AG04450 (cell line): ENCODE measurements around the gene BANP. TPM values are rescaled to one million over a fixed set of nuclear protein-coding genes. Genes with fewer than 3 reads are reported as not detected.
"Not testable (repeated sequence)": the region's sequence is repeated elsewhere in the genome, so short reads cannot be mapped to it uniquely, and the experiment has no call there.

Source experiments
- CTCF ChIA-PET: fragments of 300-600, 350-600 bp; formaldehyde crosslinking; extraction: SDS; loops from one replicate; lab custom pipeline; 2022; ENCODE audit warnings: antibody characterized with exemption, inconsistent platforms; lab: Charles Lee
- POLR2A ChIA-PET: fragments of 350-600 bp; formaldehyde crosslinking; extraction: SDS; loops from one replicate; lab custom pipeline; 2021; ENCODE audit warnings: antibody characterized with exemption, inconsistent platforms; lab: Yijun Ruan, JAX
- DNase-seq: peaks from one replicate; pipeline ENCODE4 v3.0.0-alpha.2; 2011; ENCODE audit warnings: low read depth, low spot score
- H3K27ac ChIP-seq: one replicate; pipeline ENCODE4 v1.5.1; 2012; ENCODE audit warnings: low read depth, low read length, control low read depth
- H3K27me3 ChIP-seq: one replicate; pipeline ENCODE4 v1.6.0; 2012; ENCODE audit warnings: low read length; ENCODE audit not compliant: control insufficient read depth, insufficient read depth
- H3K4me3 ChIP-seq: 2 replicates; pipeline ENCODE4 v1.5.1; 2011; ENCODE audit warnings: mild to moderate bottlenecking, low read depth, low read length, control low read depth
- H3K9me3 ChIP-seq: 2 replicates; pipeline ENCODE4 v1.5.1; 2012; ENCODE audit warnings: low read length; ENCODE audit not compliant: control insufficient read depth, insufficient read depth
- CTCF ChIP-seq: IDR thresholded peaks from 2 replicates; pipeline ENCODE4 v1.5.1; 2011; ENCODE audit warnings: low read depth, low read length, control low read depth, inconsistent platforms
- polyA plus RNA-seq: library from polyadenylated mRNA; depleted of rRNA; stranded (reverse); fragments of >200 nt; gene quantifications from 2 replicates; pipeline ENCODE4 v1.2.3, GENCODE V29; 2011

Gene BANP
- polyA plus RNA-seq, 1 experiment = 18.6 TPM

GRCh38 chr16:88103011-88103410 is 151.8 kb downstream of the BANP start:
- TF ChIP-seq CTCF = no peak

GRCh38 chr16:88103581-88104188 is 152.5 kb downstream of the BANP start:
- H3K27ac ChIP-seq = no peak overlapping the region
- peaks cover 11% of the 10 kb centered on the region for H3K9me3 ChIP-seq
- CTCF ChIA-PET = no interaction called here
- H3K4me3 ChIP-seq = no peak overlapping the region
- POLR2A ChIA-PET = no interaction called here
- peaks cover 8% of the 10 kb centered on the region for H3K27me3 ChIP-seq
- DNase-seq = no peak
- TF ChIP-seq CTCF = no peak

More at GRCh38 chr16:88103011-88103410, 151.8 kb downstream of the BANP start:
- Histone ChIP-seq H3K4me3 (no peak overlapping the region), H3K27ac (no peak overlapping the region), H3K27me3 (peaks cover 8% of the 10 kb centered on the region), H3K9me3 (peaks cover 15% of the 10 kb centered on the region)
- DNase-seq = no peak
- CTCF ChIA-PET = no interaction called here
- POLR2A ChIA-PET = no interaction called here

GRCh38 chr16:88104363-88104762 is 153.1 kb downstream of the BANP start:
- H3K9me3 ChIP-seq = peaks cover 13% of the 10 kb centered on the region
- DNase-seq, H3K4me3 ChIP-seq, CTCF ChIA-PET, H3K27me3 ChIP-seq, H3K27ac ChIP-seq: not testable (repeated sequence)
- POLR2A ChIA-PET = interaction anchor here (0.6 kb wide), 1 partner anchor 81 kb away, joined by 3 read pairs; no protein-coding TSS in a partner anchor

- H3K27ac ChIP-seq, H3K27me3 ChIP-seq, DNase-seq, POLR2A ChIA-PET, H3K4me3 ChIP-seq: not testable (repeated sequence)
- peaks cover 13% of the 10 kb centered on the region for H3K9me3 ChIP-seq
- CTCF ChIA-PET = interaction anchor here (0.7 kb wide), 1 partner anchor 109 kb away, joined by 3 read pairs; no protein-coding TSS in a partner anchor
These were observed 154.4 kb downstream of the BANP start for GRCh38 chr16:88105574-88106140.

GRCh38 chr16:88106566-88106965 is 155.3 kb downstream of the BANP start:
- CTCF ChIA-PET, POLR2A ChIA-PET, H3K27ac ChIP-seq, H3K27me3 ChIP-seq, H3K4me3 ChIP-seq, DNase-seq: not testable (repeated sequence)
- H3K9me3 ChIP-seq = peaks cover 13% of the 10 kb centered on the region

GRCh38 chr16:88108762-88109161 is 157.5 kb downstream of the BANP start:
- no peak overlapping the region for H3K27ac ChIP-seq
- no peaks in the 10 kb centered on the region for H3K27me3 ChIP-seq
- ChIA-PET CTCF (no interaction called here), POLR2A (no interaction called here)
- no peak for TF ChIP-seq CTCF
- DNase-seq = no peak
- peaks cover 6% of the 10 kb centered on the region for H3K9me3 ChIP-seq
- H3K4me3 ChIP-seq = no peak overlapping the region

GRCh38 chr16:88109726-88110621 is 158.7 kb downstream of the BANP start:
- H3K9me3 ChIP-seq, H3K27me3 ChIP-seq, POLR2A ChIA-PET, DNase-seq, H3K27ac ChIP-seq, CTCF ChIA-PET, H3K4me3 ChIP-seq: not testable (repeated sequence)

- H3K4me3 ChIP-seq, H3K9me3 ChIP-seq, POLR2A ChIA-PET, H3K27me3 ChIP-seq, H3K27ac ChIP-seq, DNase-seq, CTCF ChIA-PET: not testable (repeated sequence)
These were observed 159.8 kb downstream of the BANP start for GRCh38 chr16:88110875-88111494.
